GM12878 (cell line): ENCODE results near the gene TMEM184C.

ENCODE experiments used
- BRCA1 ChIP-seq: IDR thresholded peaks from 2 replicates; pipeline ENCODE4 v1.6.1; 2011; ENCODE audit warnings: low read depth, low read length, improper control_type of control experiment
- CEBPB ChIP-seq, 2 experiments: fragments of 150-350 bp in 1 of 2; IDR thresholded peaks; 2 replicates each; pipeline ENCODE4 v1.6.1; 2012 to 2014; ENCODE audit warnings: low read depth in 2 of 2, low read length in 2 of 2, borderline replicate concordance in 1 of 2, inconsistent platforms in 1 of 2
- CREB1 ChIP-seq: IDR thresholded peaks from 2 replicates; pipeline ENCODE4 v1.6.1; 2012; ENCODE audit warnings: low read depth, mild to moderate bottlenecking, inconsistent platforms
- CTCF ChIP-seq, 3 experiments: IDR thresholded peaks in 2 of 3; conservative IDR thresholded peaks in 1 of 3; 2 replicates each; pipeline ENCODE4 v1.5.1; 2011; ENCODE audit warnings: low read depth in 3 of 3, low read length in 3 of 3, mild to moderate bottlenecking in 3 of 3, control low read depth in 2 of 3, moderate library complexity in 2 of 3, inconsistent platforms in 1 of 3, mixed read lengths in 1 of 3; ENCODE audit not compliant: control insufficient read depth in 2 of 3, insufficient read depth in 1 of 3; ENCODE audit errors: extremely low read depth in 1 of 3
- EGR1 ChIP-seq, 2 experiments: IDR thresholded peaks; 1 replicate in 1 of 2; 2 replicates in 1 of 2; pipeline ENCODE4 v1.6.1; 2011 to 2012; ENCODE audit warnings: low read depth in 2 of 2, low read length in 2 of 2, borderline replicate concordance in 1 of 2, mild to moderate bottlenecking in 1 of 2, moderate library complexity in 1 of 2
- MAX ChIP-seq: IDR thresholded peaks from 2 replicates; pipeline ENCODE4 v1.6.1; 2012; ENCODE audit warnings: low read depth, low read length, improper control_type of control experiment
- NRF1 ChIP-seq: conservative IDR thresholded peaks from 2 replicates; pipeline ENCODE4 v1.6.1; 2011; ENCODE audit warnings: mild to moderate bottlenecking, low read depth, low read length, improper control_type of control experiment
- POLR2A ChIP-seq: IDR thresholded peaks from 2 replicates; pipeline ENCODE4 v1.6.1; 2011; ENCODE audit warnings: low read depth, mild to moderate bottlenecking, low read length
- RCOR1 ChIP-seq: conservative IDR thresholded peaks from 2 replicates; pipeline ENCODE4 v1.6.1; 2012; ENCODE audit warnings: low read depth, low read length, improper control_type of control experiment
- TARDBP ChIP-seq: IDR thresholded peaks from 2 replicates; pipeline ENCODE4 v1.6.1; 2016; ENCODE audit warnings: borderline replicate concordance
- TCF12 ChIP-seq: IDR thresholded peaks from 2 replicates; pipeline ENCODE4 v1.6.1; 2011; ENCODE audit warnings: low read depth, mild to moderate bottlenecking, low read length
- ZNF687 ChIP-seq: fragments of 450-650 bp; IDR thresholded peaks from 2 replicates; pipeline ENCODE4 v1.6.1; 2017; ENCODE audit warnings: mild to moderate bottlenecking, moderate library complexity
- TF ChIP-seq, protein P1 (sequence below): fragments of 450-650 bp; formaldehyde crosslinking; IDR thresholded peaks from 2 replicates; pipeline ENCODE4 v1.4.0; 2020; ENCODE audit warnings: mild to moderate bottlenecking, moderate library complexity

DNA sequence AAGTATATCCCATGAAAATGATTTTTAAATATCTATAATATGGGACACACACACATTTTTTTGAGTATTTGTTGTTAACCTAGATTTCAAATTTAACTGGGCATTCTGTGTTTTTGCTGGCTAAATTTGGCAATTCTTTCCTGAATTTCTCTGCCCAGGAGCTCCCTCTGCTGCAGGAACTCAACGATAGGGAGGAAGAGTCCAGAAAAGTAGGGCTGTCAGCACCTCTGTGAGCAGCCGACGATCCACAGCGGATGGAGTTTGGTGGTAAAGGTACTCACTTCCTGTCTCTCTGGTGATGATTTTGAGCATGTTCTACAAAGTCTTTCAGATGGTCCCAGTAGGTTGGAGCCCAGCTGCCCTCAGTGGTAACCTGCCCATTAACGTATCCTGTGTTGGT, 23.1 kb upstream of the TMEM184C start:
- no peak for TF ChIP-seq TARDBP
- no peak for TF ChIP-seq CTCF (IDR thresholded peaks at IDR 0.05 in 2 of 3, conservative IDR thresholded peaks at IDR 0.05 in 1 of 3; ENCODE audit: control insufficient read depth in 2 of 3, extremely low read depth in 1 of 3, insufficient read depth in 1 of 3, low read depth in 3 of 3, low read length in 3 of 3)
- TF ChIP-seq TCF12: no peak
- TF ChIP-seq RCOR1: no peak
- no peak for TF ChIP-seq ZNF687
- no peak for TF ChIP-seq NRF1
- TF ChIP-seq CREB1: no peak
- TF ChIP-seq MAX: no peak
- no peak for TF ChIP-seq CEBPB (IDR thresholded peaks at IDR 0.05; ENCODE audit: borderline replicate concordance in 1 of 2, low read depth in 2 of 2, low read length in 2 of 2)
- TF ChIP-seq, protein P1, sequence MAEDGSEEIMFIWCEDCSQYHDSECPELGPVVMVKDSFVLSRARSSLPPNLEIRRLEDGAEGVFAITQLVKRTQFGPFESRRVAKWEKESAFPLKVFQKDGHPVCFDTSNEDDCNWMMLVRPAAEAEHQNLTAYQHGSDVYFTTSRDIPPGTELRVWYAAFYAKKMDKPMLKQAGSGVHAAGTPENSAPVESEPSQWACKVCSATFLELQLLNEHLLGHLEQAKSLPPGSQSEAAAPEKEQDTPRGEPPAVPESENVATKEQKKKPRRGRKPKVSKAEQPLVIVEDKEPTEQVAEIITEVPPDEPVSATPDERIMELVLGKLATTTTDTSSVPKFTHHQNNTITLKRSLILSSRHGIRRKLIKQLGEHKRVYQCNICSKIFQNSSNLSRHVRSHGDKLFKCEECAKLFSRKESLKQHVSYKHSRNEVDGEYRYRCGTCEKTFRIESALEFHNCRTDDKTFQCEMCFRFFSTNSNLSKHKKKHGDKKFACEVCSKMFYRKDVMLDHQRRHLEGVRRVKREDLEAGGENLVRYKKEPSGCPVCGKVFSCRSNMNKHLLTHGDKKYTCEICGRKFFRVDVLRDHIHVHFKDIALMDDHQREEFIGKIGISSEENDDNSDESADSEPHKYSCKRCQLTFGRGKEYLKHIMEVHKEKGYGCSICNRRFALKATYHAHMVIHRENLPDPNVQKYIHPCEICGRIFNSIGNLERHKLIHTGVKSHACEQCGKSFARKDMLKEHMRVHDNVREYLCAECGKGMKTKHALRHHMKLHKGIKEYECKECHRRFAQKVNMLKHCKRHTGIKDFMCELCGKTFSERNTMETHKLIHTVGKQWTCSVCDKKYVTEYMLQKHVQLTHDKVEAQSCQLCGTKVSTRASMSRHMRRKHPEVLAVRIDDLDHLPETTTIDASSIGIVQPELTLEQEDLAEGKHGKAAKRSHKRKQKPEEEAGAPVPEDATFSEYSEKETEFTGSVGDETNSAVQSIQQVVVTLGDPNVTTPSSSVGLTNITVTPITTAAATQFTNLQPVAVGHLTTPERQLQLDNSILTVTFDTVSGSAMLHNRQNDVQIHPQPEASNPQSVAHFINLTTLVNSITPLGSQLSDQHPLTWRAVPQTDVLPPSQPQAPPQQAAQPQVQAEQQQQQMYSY (CRISPR knock-in tag): no peak
- TF ChIP-seq BRCA1: no peak
- no peak for TF ChIP-seq POLR2A
- TF ChIP-seq EGR1 (IDR thresholded peaks at IDR 0.05; ENCODE audit: borderline replicate concordance in 1 of 2, low read depth in 2 of 2, low read length in 2 of 2): no peak
